HPDE6-E6E7 (cell line): ENCODE measurements around the gene PTPN3.

Experiments
- DNase-seq: peaks from one replicate; pipeline ENCODE4 v3.0.0; 2011; ENCODE audit warnings: missing footprints; ENCODE audit errors: extremely low spot score

The PTPN3 gene

GRCh38 chr9:109424618-109425017 lies 73.5 kb downstream of the PTPN3 start:
- DNase-seq = no peak

GRCh38 chr9:109423877-109424276 lies 74.2 kb downstream of the PTPN3 start:
- no peak for DNase-seq

GRCh38 chr9:109422641-109423040 lies 75.5 kb downstream of the PTPN3 start:
- no peak for DNase-seq

GRCh38 chr9:109421026-109421970 lies 76.8 kb downstream of the PTPN3 start:
- no peak for DNase-seq

GRCh38 chr9:109419531-109419930 lies 78.6 kb downstream of the PTPN3 start:
- DNase-seq = no peak

- no peak for DNase-seq
Measured at GRCh38 chr9:109418827-109419226, 79.3 kb downstream of the PTPN3 start.

- DNase-seq = no peak
Measured at GRCh38 chr9:109417585-109418544, 80.2 kb downstream of the PTPN3 start.

- DNase-seq = no peak
Measured at GRCh38 chr9:109417054-109417453, 81.1 kb downstream of the PTPN3 start.

GRCh38 chr9:109416135-109416706 lies 81.9 kb downstream of the PTPN3 start:
- DNase-seq = no peak

GRCh38 chr9:109414125-109414785 lies 83.9 kb downstream of the PTPN3 start:
- no peak for DNase-seq

- no peak for DNase-seq
Measured at GRCh38 chr9:109411798-109412352, 86.2 kb downstream of the PTPN3 start.

GRCh38 chr9:109411069-109411761 lies 86.9 kb downstream of the PTPN3 start:
- DNase-seq = no peak

- no peak for DNase-seq
Measured at GRCh38 chr9:109409773-109410397, 88.2 kb downstream of the PTPN3 start.

- DNase-seq = no peak
Measured at GRCh38 chr9:109408759-109409462, 89.2 kb downstream of the PTPN3 start.

GRCh38 chr9:109403766-109404320 lies 94.3 kb downstream of the PTPN3 start:
- no peak for DNase-seq

GRCh38 chr9:109403116-109403515 lies 95.0 kb downstream of the PTPN3 start:
- no peak for DNase-seq

- DNase-seq = no peak
Measured at GRCh38 chr9:109401990-109402318, 96.2 kb downstream of the PTPN3 start.

GRCh38 chr9:109401169-109401989 lies 96.7 kb downstream of the PTPN3 start:
- peak; percentile 52 for DNase-seq
